HepG2 (cell line): ENCODE results near the gene RCAN2. TPM values are rescaled to one million over a fixed set of nuclear protein-coding genes. Genes with fewer than 3 reads are reported as not detected.

Source experiments
- CSRNP2 ChIP-seq: sonication (generic); formaldehyde crosslinking; conservative IDR thresholded peaks from 2 replicates; pipeline ENCODE4 v1.8.0; 2022; ENCODE audit warnings: low read depth, missing genetic modification reagents
- GABPB1 ChIP-seq: IDR thresholded peaks from 2 replicates; pipeline ENCODE4 v1.6.1; 2016; ENCODE audit warnings: mild to moderate bottlenecking, missing genetic modification reagents, moderate library complexity, missing compliant biosample characterization
- GLI4 ChIP-seq: sonication (generic); formaldehyde crosslinking; IDR thresholded peaks from 2 replicates; pipeline ENCODE4 v1.5.1; 2020; ENCODE audit warnings: missing genetic modification reagents, mild to moderate bottlenecking, moderate library complexity, borderline replicate concordance
- GMEB1 ChIP-seq: sonication (generic); formaldehyde crosslinking; IDR thresholded peaks from 2 replicates; pipeline ENCODE4 v1.5.1; 2020; ENCODE audit warnings: missing genetic modification reagents, mild to moderate bottlenecking, borderline replicate concordance
- GZF1 ChIP-seq: sonication (generic); formaldehyde crosslinking; IDR thresholded peaks from 2 replicates; pipeline ENCODE4 v1.5.1; 2020; ENCODE audit warnings: mild to moderate bottlenecking, missing genetic modification reagents
- HMGXB3 ChIP-seq: sonication (generic); formaldehyde crosslinking; IDR thresholded peaks from 2 replicates; pipeline ENCODE4 v1.4.0; 2020; ENCODE audit warnings: missing genetic modification reagents, borderline replicate concordance
- IKZF4 ChIP-seq: sonication (generic); formaldehyde crosslinking; IDR thresholded peaks from 2 replicates; pipeline ENCODE4 v1.5.1; 2020; ENCODE audit warnings: borderline replicate concordance, mild to moderate bottlenecking, low read depth, missing genetic modification reagents; ENCODE audit errors: not compliant biosample characterization
- JDP2 ChIP-seq: sonication (generic); formaldehyde crosslinking; IDR thresholded peaks from 2 replicates; pipeline ENCODE4 v1.8.1; 2022; ENCODE audit warnings: missing genetic modification reagents, borderline replicate concordance
- MEF2D ChIP-seq: sonication (generic); formaldehyde crosslinking; IDR thresholded peaks from 2 replicates; pipeline ENCODE4 v1.5.1; 2020; ENCODE audit warnings: mild to moderate bottlenecking, missing genetic modification reagents
- RFX3 ChIP-seq: IDR thresholded peaks from 2 replicates; pipeline ENCODE4 v1.6.1; 2016; ENCODE audit warnings: missing biosample characterization, missing genetic modification reagents
- SKI ChIP-seq: fragments of 450-650 bp; IDR thresholded peaks from one replicate; pipeline ENCODE4 v1.6.1; 2018; ENCODE audit warnings: mild to moderate bottlenecking; ENCODE audit not compliant: partially characterized antibody
- ZNF121 ChIP-seq: sonication (generic); formaldehyde crosslinking; IDR thresholded peaks from 2 replicates; pipeline ENCODE4 v1.5.0; 2020; ENCODE audit warnings: mild to moderate bottlenecking, missing genetic modification reagents
- ZNF317 ChIP-seq: sonication (generic); formaldehyde crosslinking; IDR thresholded peaks from 2 replicates; pipeline ENCODE4 v1.5.0; 2020; ENCODE audit warnings: mild to moderate bottlenecking, missing genetic modification reagents
- ZNF329 ChIP-seq: sonication (generic); formaldehyde crosslinking; IDR thresholded peaks from 2 replicates; pipeline ENCODE4 v1.9.0; 2021; ENCODE audit warnings: low read depth, mild to moderate bottlenecking, missing genetic modification reagents
- ZNF616 ChIP-seq: sonication (generic); formaldehyde crosslinking; IDR thresholded peaks from 2 replicates; pipeline ENCODE4 v1.5.0; 2020; ENCODE audit warnings: low read depth, mild to moderate bottlenecking, missing genetic modification reagents
- ZNF770 ChIP-seq: sonication (generic); formaldehyde crosslinking; IDR thresholded peaks from 2 replicates; pipeline ENCODE4 v1.5.0; 2020; ENCODE audit warnings: mild to moderate bottlenecking, missing genetic modification reagents
- polyA plus RNA-seq, 8 experiments: library from polyadenylated mRNA; depleted of rRNA in 3 of 8; stranded (reverse) in 7 of 8; unstranded in 1 of 8; fragments of >200 nt; fragmentation: Illumina TruSeq in 4 of 8; extraction: Trizol in 4 of 8; gene quantifications; 2 replicates each; pipeline versions ENCODE4 v1.2.1 to v1.2.3, GENCODE V29; 2011 to 2016; ENCODE audit warnings: low read depth in 4 of 8, missing spikeins in 1 of 8, mixed read lengths in 1 of 8; ENCODE audit not compliant: insufficient read depth in 1 of 8
- total RNA-seq, 5 experiments: library from RNA; depleted of rRNA; stranded (reverse); fragments of >200 nt; fragmentation: Illumina TruSeq; extraction: Trizol; gene quantifications; 2 replicates each; pipeline ENCODE4 v1.2.3, GENCODE V29; 2016; ENCODE audit warnings: low read depth in 1 of 5

RCAN2 gene
- total and polyA plus RNA-seq, 2 of the 13 experiments (the other 11 are each of a cell fraction or from before 2014, with no cell fraction given): not detected

- no peak for TF ChIP-seq HMGXB3 (CRISPR knock-in tag)
- TF ChIP-seq ZNF317: no peak
- peak; percentile 28; the same call in 1 of the 2 replicates for TF ChIP-seq GABPB1
- TF ChIP-seq SKI: peak; percentile 10
- no peak for TF ChIP-seq GMEB1 (CRISPR knock-in tag)
- no peak for TF ChIP-seq IKZF4
- TF ChIP-seq CSRNP2 (CRISPR knock-in tag): no peak
- TF ChIP-seq JDP2 (CRISPR knock-in tag): no peak
- TF ChIP-seq MEF2D (CRISPR knock-in tag): no peak
- TF ChIP-seq RFX3: no peak
- no peak for TF ChIP-seq GZF1 (CRISPR knock-in tag)
- TF ChIP-seq ZNF770 (CRISPR knock-in tag): no peak
- no peak for TF ChIP-seq ZNF616 (CRISPR knock-in tag)
- no peak for TF ChIP-seq ZNF329 (CRISPR knock-in tag)
- no peak for TF ChIP-seq GLI4 (CRISPR knock-in tag)
- TF ChIP-seq ZNF121: no peak
Measured at GRCh38 chr6:46491201-46491627, at the start of gene RCAN2 (continued).
